Measurements from ENCODE around the gene LCE1E. TPM values are rescaled to one million over a fixed set of nuclear protein-coding genes. Genes with fewer than 3 reads are reported as not detected.

The LCE1E gene
- total RNA-seq, 1 donor: not detected

GRCh38 chr1:152758636-152759035 is 27.4 kb upstream of the LCE1E start:
- no peak overlapping the region for H2AFZ ChIP-seq (ENCODE audit: low read length)
- no peaks in the 10 kb centered on the region for H3K79me2 ChIP-seq (ENCODE audit: insufficient read depth, low read length)
- DNase-seq (ENCODE audit: insufficient read length, low spot score, missing footprints): no peak
- H3K9me3 ChIP-seq (ENCODE audit: low read depth, low read length): no peaks in the 10 kb centered on the region
- no peaks in the 10 kb centered on the region for H3K36me3 ChIP-seq (ENCODE audit: insufficient read depth, low read length)
- H4K20me1 ChIP-seq (ENCODE audit: insufficient read depth, low read length): no peaks in the 10 kb centered on the region
- TF ChIP-seq, protein P1, sequence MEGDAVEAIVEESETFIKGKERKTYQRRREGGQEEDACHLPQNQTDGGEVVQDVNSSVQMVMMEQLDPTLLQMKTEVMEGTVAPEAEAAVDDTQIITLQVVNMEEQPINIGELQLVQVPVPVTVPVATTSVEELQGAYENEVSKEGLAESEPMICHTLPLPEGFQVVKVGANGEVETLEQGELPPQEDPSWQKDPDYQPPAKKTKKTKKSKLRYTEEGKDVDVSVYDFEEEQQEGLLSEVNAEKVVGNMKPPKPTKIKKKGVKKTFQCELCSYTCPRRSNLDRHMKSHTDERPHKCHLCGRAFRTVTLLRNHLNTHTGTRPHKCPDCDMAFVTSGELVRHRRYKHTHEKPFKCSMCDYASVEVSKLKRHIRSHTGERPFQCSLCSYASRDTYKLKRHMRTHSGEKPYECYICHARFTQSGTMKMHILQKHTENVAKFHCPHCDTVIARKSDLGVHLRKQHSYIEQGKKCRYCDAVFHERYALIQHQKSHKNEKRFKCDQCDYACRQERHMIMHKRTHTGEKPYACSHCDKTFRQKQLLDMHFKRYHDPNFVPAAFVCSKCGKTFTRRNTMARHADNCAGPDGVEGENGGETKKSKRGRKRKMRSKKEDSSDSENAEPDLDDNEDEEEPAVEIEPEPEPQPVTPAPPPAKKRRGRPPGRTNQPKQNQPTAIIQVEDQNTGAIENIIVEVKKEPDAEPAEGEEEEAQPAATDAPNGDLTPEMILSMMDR (IDR thresholded peaks at IDR 0.05; ENCODE audit: extremely low read depth, low read depth, low read length): no peak
- no peaks in the 10 kb centered on the region for H3K4me1 ChIP-seq (ENCODE audit: insufficient read depth, low read length)
- H3K27ac ChIP-seq (ENCODE audit: low read depth, low read length): no peak overlapping the region
- H3K4me2 ChIP-seq (ENCODE audit: insufficient read depth, low read length): no peak overlapping the region
- no peak overlapping the region for H3K4me3 ChIP-seq (ENCODE audit: insufficient read depth, low read length)
- H3K27me3 ChIP-seq (ENCODE audit: insufficient read depth, low read length): no peaks in the 10 kb centered on the region

- Histone ChIP-seq H3K4me1 (ENCODE audit: insufficient read depth, low read length) (no peaks in the 10 kb centered on the region), H3K27ac (ENCODE audit: low read depth, low read length) (no peak overlapping the region), H3K79me2 (ENCODE audit: insufficient read depth, low read length) (no peaks in the 10 kb centered on the region), H3K4me2 (ENCODE audit: insufficient read depth, low read length) (no peak overlapping the region), H3K36me3 (ENCODE audit: insufficient read depth, low read length) (no peaks in the 10 kb centered on the region), H3K9me3 (ENCODE audit: low read depth, low read length) (no peaks in the 10 kb centered on the region), H4K20me1 (ENCODE audit: insufficient read depth, low read length) (no peaks in the 10 kb centered on the region), H3K27me3 (ENCODE audit: insufficient read depth, low read length) (no peaks in the 10 kb centered on the region), H3K4me3 (ENCODE audit: insufficient read depth, low read length) (no peak overlapping the region), H2AFZ (ENCODE audit: low read length) (no peak overlapping the region)
- DNase-seq (ENCODE audit: insufficient read length, low spot score, missing footprints): no peak
- TF ChIP-seq, protein P1 (IDR thresholded peaks at IDR 0.05; ENCODE audit: extremely low read depth, low read depth, low read length): no peak
Measured at GRCh38 chr1:152759453-152760173, 26.4 kb upstream of the LCE1E start.

DNA sequence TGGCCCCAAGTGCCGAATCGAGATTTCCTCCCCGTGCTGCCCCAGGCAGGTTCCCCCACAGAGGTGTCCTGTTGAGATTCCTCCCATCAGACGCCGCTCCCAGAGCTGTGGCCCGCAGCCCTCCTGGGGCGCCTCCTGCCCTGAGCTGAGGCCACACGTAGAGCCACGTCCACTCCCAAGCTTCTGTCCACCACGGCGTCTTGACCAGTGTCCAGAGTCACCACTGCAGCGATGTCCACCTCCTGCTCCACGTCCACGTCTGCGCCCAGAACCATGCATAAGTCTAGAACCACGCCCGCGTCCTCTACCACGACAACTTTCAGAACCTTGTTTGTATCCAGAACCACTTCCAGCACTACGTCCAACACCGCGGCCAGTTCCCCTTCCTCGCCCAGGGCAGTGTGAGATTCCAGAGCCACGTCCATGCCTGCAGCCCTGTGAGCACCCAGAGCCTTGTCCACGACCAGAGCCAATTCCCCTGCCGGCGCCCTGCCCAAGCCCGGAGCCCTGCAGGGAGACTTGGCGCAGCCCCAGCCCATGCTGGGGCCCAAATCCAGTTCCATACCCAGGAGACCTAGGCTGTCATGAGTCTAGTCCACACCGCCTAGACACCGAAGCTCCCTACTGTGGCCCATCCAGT is 25.4 kb upstream of the LCE1E start:
- Histone ChIP-seq H3K27ac (ENCODE audit: low read depth, low read length) (no peak overlapping the region), H3K4me2 (ENCODE audit: insufficient read depth, low read length) (no peak overlapping the region), H3K36me3 (ENCODE audit: insufficient read depth, low read length) (no peaks in the 10 kb centered on the region), H3K9me3 (ENCODE audit: low read depth, low read length) (no peaks in the 10 kb centered on the region), H2AFZ (ENCODE audit: low read length) (no peak overlapping the region), H3K27me3 (ENCODE audit: insufficient read depth, low read length) (no peaks in the 10 kb centered on the region), H3K79me2 (ENCODE audit: insufficient read depth, low read length) (no peaks in the 10 kb centered on the region), H3K4me3 (ENCODE audit: insufficient read depth, low read length) (no peak overlapping the region), H3K4me1 (ENCODE audit: insufficient read depth, low read length) (no peaks in the 10 kb centered on the region), H4K20me1 (ENCODE audit: insufficient read depth, low read length) (no peaks in the 10 kb centered on the region)
- DNase-seq (ENCODE audit: insufficient read length, low spot score, missing footprints): no peak
- TF ChIP-seq, protein P1 (IDR thresholded peaks at IDR 0.05; ENCODE audit: extremely low read depth, low read depth, low read length): no peak

GRCh38 chr1:152761609-152762213 is 24.3 kb upstream of the LCE1E start:
- no peaks in the 10 kb centered on the region for H3K4me1 ChIP-seq (ENCODE audit: insufficient read depth, low read length)
- no peaks in the 10 kb centered on the region for H3K9me3 ChIP-seq (ENCODE audit: low read depth, low read length)
- DNase-seq (ENCODE audit: insufficient read length, low spot score, missing footprints): no peak
- H3K27ac ChIP-seq (ENCODE audit: low read depth, low read length): no peak overlapping the region
- no peaks in the 10 kb centered on the region for H4K20me1 ChIP-seq (ENCODE audit: insufficient read depth, low read length)
- TF ChIP-seq, protein P1 (IDR thresholded peaks at IDR 0.05; ENCODE audit: extremely low read depth, low read depth, low read length): no peak
- H3K4me3 ChIP-seq (ENCODE audit: insufficient read depth, low read length): no peak overlapping the region
- H2AFZ ChIP-seq (ENCODE audit: low read length): no peak overlapping the region
- no peaks in the 10 kb centered on the region for H3K79me2 ChIP-seq (ENCODE audit: insufficient read depth, low read length)
- no peaks in the 10 kb centered on the region for H3K27me3 ChIP-seq (ENCODE audit: insufficient read depth, low read length)
- no peaks in the 10 kb centered on the region for H3K36me3 ChIP-seq (ENCODE audit: insufficient read depth, low read length)
- no peak overlapping the region for H3K4me2 ChIP-seq (ENCODE audit: insufficient read depth, low read length)

Data from osteoblast (primary cell).